GM10266 (cell line): ENCODE measurements around the gene RAB3IP.
"Not testable (repeated sequence)": the region's sequence is repeated elsewhere in the genome, so short reads cannot be mapped to it uniquely, and the experiment has no call there.

ENCODE experiments used
- DNase-seq: peaks from one replicate; pipeline ENCODE4 v3.0.0; 2012; ENCODE audit errors: extremely low spot score
- TF ChIP-seq, protein P1 (sequence below): IDR thresholded peaks from 2 replicates; pipeline ENCODE4 v1.5.1; 2012; ENCODE audit warnings: mild to moderate bottlenecking, low read depth; ENCODE audit not compliant: control insufficient read depth, insufficient read depth; ENCODE audit errors: missing control alignments

Gene RAB3IP

DNA sequence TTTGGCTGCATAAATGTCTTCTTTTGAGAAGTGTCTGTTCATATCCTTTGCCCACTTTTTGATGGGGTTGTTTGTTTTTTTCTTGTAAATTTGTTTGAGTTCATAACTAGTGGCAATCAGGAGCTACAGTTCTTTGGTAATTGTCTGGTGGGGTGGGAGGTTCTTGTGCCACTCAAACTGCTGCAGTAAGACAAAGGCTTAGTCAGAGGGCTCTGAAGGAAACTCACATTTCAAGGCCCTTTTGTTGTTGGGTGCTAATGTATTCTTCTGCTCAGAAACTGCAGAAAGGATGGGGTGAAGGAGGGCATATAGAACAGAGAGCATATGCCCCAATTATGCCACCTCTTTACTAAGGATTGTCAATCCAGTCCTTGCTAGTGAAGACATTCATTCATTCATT, 108.3 kb downstream of the RAB3IP start:
- DNase-seq, result no peak
- TF ChIP-seq, protein P1, sequence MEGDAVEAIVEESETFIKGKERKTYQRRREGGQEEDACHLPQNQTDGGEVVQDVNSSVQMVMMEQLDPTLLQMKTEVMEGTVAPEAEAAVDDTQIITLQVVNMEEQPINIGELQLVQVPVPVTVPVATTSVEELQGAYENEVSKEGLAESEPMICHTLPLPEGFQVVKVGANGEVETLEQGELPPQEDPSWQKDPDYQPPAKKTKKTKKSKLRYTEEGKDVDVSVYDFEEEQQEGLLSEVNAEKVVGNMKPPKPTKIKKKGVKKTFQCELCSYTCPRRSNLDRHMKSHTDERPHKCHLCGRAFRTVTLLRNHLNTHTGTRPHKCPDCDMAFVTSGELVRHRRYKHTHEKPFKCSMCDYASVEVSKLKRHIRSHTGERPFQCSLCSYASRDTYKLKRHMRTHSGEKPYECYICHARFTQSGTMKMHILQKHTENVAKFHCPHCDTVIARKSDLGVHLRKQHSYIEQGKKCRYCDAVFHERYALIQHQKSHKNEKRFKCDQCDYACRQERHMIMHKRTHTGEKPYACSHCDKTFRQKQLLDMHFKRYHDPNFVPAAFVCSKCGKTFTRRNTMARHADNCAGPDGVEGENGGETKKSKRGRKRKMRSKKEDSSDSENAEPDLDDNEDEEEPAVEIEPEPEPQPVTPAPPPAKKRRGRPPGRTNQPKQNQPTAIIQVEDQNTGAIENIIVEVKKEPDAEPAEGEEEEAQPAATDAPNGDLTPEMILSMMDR, result no peak

DNA sequence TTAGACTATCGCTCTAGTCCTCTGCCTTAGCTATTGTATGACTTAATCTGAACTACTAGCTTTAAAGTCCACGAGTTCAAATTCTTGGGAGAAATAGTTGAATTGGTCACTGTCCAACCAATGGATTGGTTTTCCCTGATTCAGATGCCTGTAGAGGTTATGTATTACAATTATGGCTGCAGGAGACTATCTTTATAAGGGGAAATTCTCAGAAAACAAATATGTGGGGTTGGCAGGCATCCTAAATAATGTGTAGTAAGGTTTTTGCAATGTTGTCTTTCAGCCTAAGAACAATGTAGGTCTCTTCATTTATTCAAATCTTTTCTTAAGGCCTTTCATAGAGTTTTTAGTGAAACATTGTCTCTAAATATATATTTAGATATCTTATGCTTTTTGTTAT, 113.3 kb downstream of the RAB3IP start:
- DNase-seq, result no peak
- TF ChIP-seq, protein P1, result no peak

DNA sequence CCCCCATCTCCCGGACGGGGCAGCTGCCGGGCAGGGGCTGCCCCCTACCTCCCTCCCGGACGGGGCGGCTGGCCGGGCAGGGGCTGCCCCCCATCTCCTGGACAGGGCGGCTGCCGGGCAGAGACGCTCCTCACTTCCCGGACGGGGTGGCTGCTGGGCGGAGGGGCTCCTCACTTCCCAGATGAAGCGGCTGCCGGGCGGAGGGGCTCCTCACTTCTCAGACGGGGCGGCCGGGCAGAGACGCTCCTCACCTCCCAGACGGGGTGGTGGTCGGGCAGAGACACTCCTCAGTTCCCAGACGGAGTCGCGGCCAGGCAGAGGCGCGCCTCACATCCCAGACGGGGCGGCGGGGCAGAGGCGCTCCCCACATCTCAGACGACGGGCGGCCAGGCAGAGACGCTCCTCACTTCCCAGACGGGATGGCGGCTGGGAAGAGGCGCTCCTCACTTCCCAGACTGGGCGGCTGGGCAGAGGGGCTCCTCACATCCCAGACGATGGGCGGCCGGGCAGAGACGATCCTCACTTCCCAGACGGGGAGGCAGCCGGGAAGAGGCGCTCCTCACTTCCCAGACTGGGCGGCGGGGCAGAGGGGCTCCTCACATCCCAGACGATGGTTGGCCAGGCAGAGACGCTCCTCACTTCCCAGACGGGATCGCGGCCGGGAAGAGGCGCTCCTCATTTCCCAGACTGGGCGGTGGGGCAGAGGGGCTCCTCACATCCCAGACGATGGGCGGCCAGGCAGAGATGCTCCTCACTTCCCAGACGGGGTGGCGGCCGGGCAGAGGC, 114.7 kb downstream of the RAB3IP start:
- not testable (repeated sequence) for DNase-seq

DNA sequence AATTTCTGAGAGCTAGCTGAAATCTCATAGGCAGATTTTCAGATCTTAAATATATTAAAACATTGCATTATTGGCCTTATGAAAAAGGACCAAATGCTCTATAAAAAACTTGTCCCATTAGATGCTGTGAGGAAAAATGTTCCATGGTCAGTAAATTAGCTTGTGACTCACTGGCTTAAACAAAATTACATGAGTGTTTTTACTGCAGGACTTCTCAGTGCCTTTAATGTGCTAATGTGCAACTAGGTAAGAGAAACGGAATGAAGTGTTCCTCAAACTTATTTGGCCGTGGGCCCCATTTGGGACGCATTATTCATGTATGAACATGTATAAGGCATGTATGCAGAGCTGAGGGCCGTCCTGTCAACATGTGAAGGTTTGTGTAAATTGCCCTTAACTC, 128.0 kb downstream of the RAB3IP start:
- no peak for DNase-seq
- TF ChIP-seq, protein P1, result no peak

DNA sequence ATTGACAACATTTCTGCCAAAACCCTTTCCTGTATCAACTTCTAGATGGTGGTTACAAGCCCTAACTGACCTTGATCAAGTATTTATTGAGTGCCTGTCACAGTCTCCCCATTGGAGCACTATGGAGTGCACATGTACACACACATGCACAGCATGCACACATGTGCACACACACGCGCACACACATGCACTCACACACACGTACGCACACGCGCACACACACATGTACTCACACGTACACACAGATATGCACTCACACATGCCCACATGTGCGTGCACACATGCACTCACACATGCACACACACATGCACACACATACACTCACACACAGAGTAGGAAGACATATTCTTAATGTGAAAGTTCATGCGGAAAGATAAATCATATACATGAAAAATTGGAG, 130.0 kb downstream of the RAB3IP start:
- no peak for DNase-seq
- TF ChIP-seq, protein P1, result no peak

DNA sequence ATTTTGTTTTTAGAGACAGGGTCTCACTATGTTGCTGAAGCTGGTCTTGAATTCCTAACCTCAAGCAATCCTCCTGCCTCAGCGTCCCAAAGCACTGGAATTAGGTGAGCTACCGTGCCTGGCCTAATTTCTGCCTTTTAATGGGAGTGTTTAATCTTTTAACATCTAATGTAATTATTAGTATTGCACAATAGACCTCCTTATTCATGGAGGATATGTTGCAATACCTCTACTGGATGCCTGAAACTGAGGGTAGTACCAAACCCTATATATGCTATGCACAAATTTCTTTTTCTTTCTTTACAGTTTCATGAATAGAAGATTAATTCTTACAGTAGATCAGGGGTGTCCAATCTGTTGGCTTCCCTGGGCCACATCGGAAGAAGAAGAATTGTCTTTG, 134.1 kb downstream of the RAB3IP start:
- DNase-seq, result no peak
- TF ChIP-seq, protein P1, result no peak
